ENCODE data around the gene TXLNG. TPM values are rescaled to one million over a fixed set of nuclear protein-coding genes. Genes with fewer than 3 reads are reported as not detected.

The TXLNG gene
- 10 to 100 TPM in 4 of 6 donors, 1 to 10 TPM in 2; 8.1 to 23.5 (median 12.6) TPM for total RNA-seq

DNA sequence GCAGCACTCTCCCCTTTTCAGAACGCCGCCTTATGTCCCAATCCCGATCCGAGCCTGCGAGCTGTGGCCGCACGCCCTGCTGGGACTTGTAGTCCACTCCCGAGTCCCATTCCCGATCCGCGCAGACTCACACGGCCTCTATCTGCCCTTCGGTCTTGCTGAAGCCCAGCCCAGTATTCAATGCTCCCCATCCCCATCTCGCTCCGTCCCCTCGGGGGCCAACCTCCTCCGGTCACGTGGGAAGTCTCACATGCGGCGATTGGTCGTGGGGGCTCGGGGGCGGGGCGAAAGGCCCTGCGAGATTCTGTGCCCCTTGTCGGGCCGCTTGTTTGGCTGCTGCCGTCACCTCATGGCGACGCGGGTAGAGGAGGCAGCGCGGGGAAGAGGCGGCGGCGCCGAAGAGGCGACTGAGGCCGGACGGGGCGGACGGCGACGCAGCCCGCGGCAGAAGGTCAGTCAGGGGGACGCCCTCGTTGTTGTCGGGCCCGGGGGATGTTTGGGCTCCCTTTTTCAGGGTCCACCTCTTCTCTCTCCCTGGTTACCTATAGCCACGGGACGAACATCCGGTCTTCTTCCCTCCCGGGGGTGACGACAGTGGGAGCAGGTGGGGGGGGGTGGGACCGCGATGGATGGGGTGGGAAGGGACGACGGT lies at the start of gene TXLNG:
TXLNG (plus strand) TSS at position 328 of the 652 bp plus-strand sequence; CDS start at position 350, 22 bp downstream.
- H3K27me3 ChIP-seq: no peaks in the 10 kb centered on the region
- peaks cover 0 to 9% (median 0%) of the 10 kb centered on the region in 4 donors for H3K36me3 ChIP-seq
- H3K4me1 ChIP-seq: peaks cover 0 to 20% (median 0%) of the 10 kb centered on the region in 4 donors
- 0% methylated on average over 34 of the region's 59 CpGs; no CpG with 5 or more reads in 1 of the 2 donors for WGBS, 2 donors
- DNase-seq: peak; percentile 98 to 100
- H3K27ac ChIP-seq: peak within 1 kb of the TSS; percentile 86 to 92 (median 90)
- peak within 1 kb of the TSS; percentile 70 to 96 (median 79) for H3K4me3 ChIP-seq
- TF ChIP-seq, protein P1, sequence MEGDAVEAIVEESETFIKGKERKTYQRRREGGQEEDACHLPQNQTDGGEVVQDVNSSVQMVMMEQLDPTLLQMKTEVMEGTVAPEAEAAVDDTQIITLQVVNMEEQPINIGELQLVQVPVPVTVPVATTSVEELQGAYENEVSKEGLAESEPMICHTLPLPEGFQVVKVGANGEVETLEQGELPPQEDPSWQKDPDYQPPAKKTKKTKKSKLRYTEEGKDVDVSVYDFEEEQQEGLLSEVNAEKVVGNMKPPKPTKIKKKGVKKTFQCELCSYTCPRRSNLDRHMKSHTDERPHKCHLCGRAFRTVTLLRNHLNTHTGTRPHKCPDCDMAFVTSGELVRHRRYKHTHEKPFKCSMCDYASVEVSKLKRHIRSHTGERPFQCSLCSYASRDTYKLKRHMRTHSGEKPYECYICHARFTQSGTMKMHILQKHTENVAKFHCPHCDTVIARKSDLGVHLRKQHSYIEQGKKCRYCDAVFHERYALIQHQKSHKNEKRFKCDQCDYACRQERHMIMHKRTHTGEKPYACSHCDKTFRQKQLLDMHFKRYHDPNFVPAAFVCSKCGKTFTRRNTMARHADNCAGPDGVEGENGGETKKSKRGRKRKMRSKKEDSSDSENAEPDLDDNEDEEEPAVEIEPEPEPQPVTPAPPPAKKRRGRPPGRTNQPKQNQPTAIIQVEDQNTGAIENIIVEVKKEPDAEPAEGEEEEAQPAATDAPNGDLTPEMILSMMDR (IDR thresholded peaks at IDR 0.05): no peak
- TF ChIP-seq POLR2AphosphoS5 (IDR thresholded peaks at IDR 0.05) (peak; percentile 80 to 91), POLR2A (IDR thresholded peaks at IDR 0.05) (peak in 3 of 4 donors; percentile 58 to 87 (median 80)), EP300 (IDR thresholded peaks at IDR 0.05) (no peak)
- ATAC-seq (ENCODE audit: low FRiP score in 2 of 2): peak; percentile 98 to 100
- H3K9me3 ChIP-seq: no peaks in the 10 kb centered on the region

DNA sequence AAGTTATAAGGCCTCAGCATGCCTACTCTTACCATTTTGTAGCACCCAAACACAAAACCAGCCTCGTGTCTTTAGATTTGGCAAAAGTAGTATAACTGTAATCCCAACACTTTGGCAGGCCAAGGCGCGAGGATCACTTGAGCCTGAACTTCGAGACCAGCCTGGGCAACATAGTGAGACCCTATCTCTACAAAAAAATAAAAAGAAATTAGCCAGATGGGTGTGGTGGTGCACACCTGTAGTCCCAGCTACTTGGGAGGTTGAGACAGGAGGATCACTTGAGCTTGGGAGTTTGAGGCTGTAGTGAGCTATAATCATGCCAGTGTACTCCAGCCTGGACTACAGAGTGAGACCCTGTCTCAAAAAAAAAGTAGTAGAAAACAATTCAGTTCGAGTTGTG lies 49.2 kb upstream of the TXLNG start:
- peaks cover 0 to 59% (median 17%) of the 10 kb centered on the region in 4 donors for H3K36me3 ChIP-seq
- DNase-seq (no peak), ATAC-seq (ENCODE audit: low FRiP score in 2 of 2) (no peak)
- H3K27ac ChIP-seq: no peak overlapping the region
- H3K27me3 ChIP-seq: no peaks in the 10 kb centered on the region
- H3K9me3 ChIP-seq: no peaks in the 10 kb centered on the region
- no peaks in the 10 kb centered on the region for H3K4me1 ChIP-seq
- TF ChIP-seq POLR2AphosphoS5 (IDR thresholded peaks at IDR 0.05) (no peak), EP300 (IDR thresholded peaks at IDR 0.05) (no peak), POLR2A (IDR thresholded peaks at IDR 0.05) (no peak)
- TF ChIP-seq, protein P1 (IDR thresholded peaks at IDR 0.05): no peak
- H3K4me3 ChIP-seq: no peak overlapping the region
- 93 to 99% methylated on average over 5 of the region's 5 CpGs for WGBS, 2 donors

DNA sequence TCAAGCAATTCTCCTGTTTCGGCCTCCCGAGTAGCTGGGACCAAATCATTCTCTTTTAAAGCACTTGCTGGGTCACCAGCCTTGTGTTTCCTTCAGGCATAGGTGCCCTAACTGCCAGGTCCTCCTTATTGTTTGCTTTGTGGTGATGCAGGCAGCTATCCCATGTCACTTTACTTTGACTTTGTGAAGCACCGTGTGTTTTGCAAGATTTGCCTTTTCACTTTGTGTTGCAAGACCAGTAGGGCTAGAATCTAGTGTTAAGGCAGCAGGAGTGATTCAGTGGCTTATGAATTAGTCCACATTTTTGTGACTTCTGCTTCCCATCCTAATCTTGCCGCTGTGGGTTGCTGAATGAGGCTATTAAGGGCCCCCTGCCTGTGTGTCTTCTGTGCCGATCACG lies 46.7 kb upstream of the TXLNG start:
- Histone ChIP-seq H3K36me3 (peaks cover 3 to 84% (median 33%) of the 10 kb centered on the region in 4 donors), H3K27me3 (no peaks in the 10 kb centered on the region), H3K4me3 (no peak overlapping the region), H3K9me3 (no peaks in the 10 kb centered on the region), H3K4me1 (no peaks in the 10 kb centered on the region), H3K27ac (no peak overlapping the region)
- ATAC-seq (ENCODE audit: low FRiP score in 2 of 2) (no peak), DNase-seq (peak in 1 of 2 donors; percentile 28)
- no peak for TF ChIP-seq POLR2AphosphoS5 (IDR thresholded peaks at IDR 0.05)
- TF ChIP-seq, protein P1 (IDR thresholded peaks at IDR 0.05): no peak
- TF ChIP-seq EP300 (IDR thresholded peaks at IDR 0.05): no peak
- TF ChIP-seq POLR2A (IDR thresholded peaks at IDR 0.05): no peak
- WGBS, 2 donors: 53 to 70% methylated on average over 5 to 6 of the region's 6 CpGs

DNA sequence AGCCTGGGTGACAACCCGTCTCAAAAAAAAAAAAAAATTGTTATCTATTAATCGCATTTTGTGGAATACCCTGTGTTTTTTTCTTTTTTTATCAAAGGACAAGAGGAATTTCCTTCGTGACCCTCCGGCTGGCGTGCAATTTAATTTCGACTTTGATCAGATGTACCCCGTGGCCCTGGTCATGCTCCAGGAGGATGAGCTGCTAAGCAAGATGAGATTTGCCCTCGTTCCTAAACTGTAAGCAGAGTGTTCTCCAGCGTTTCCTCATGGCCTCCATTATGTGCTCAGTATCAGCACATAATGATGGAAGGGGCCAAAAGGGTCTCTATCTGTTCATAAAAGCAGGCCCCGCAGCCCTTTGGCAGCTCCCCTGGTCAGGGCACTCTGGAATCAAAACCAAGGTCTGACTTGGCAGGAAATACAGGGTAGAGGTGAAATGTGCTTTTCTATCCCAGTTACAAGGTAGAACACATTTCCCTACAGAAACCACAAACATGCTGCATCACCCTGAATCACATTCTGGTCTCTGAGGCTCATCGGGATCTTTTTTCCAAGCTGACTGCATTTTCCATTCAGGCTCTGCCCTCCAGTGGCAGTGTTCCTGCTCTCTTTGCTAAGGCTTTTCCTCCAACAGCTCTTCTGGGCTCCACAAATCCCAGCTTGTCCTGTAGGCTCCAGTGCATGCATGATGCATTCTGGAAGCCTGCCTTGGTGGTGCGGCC lies 42.5 kb upstream of the TXLNG start:
- H3K27me3 ChIP-seq: no peaks in the 10 kb centered on the region
- no peak overlapping the region for H3K27ac ChIP-seq
- no peak for ATAC-seq (ENCODE audit: low FRiP score in 2 of 2)
- no peak for DNase-seq
- H3K36me3 ChIP-seq: peaks cover 5 to 87% (median 35%) of the 10 kb centered on the region in 4 donors
- H3K4me3 ChIP-seq: no peak overlapping the region
- 93 to 94% methylated on average over 10 to 12 of the region's 12 CpGs for WGBS, 2 donors
- no peak for TF ChIP-seq POLR2AphosphoS5 (IDR thresholded peaks at IDR 0.05)
- TF ChIP-seq, protein P1 (IDR thresholded peaks at IDR 0.05): no peak
- no peak for TF ChIP-seq POLR2A (IDR thresholded peaks at IDR 0.05)
- no peak for TF ChIP-seq EP300 (IDR thresholded peaks at IDR 0.05)
- no peaks in the 10 kb centered on the region for H3K9me3 ChIP-seq
- H3K4me1 ChIP-seq: no peaks in the 10 kb centered on the region

All from upper lobe of left lung (tissue), 6 donors.